Measurements from ENCODE around the gene THOC6.

Gene THOC6

DNA sequence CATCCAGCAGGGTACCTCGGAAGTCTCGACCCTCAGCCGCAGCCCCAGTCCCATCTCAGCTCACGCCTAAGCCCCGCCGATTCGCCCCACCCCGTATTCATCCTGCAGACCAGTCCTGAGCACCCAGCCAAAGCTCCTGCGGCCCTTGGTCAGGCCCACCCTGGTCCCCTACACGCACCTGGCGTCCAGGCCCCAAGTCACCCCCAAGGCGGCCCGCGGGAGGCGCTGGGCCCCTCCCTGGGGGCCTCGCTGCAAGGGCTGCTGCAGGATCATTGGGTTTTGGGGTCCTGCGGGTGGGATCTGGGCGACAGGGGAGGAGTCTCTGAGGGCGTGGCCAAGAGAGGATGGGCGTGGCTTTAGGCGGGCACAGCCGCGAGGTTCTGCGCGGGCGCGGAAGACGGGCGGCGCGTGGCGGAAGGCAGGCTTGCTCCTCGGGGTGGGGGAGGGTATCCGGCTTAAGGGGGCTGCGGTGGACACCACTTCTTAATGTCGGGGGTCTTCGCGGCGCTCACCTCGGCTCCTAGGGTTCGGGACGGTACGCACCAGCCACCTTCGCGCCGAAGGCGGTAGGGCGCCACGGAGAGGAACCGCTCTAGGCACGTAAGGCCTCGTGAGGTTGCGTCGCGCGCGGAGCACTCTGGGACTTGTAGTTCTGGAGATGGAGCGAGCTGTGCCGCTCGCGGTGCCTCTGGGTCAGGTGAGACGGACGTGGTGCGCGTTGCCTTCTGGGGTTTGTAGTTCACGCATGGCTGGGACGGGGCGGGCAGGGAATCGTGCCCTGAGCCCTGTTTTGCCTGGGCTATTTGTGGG is at the start of gene THOC6, which contains the start of gene HCFC1R1:
Gene THOC6, plus strand, starts transcription at position 367 of the 810 bp plus-strand sequence. Its CDS starts 292 bp downstream, at position 659.
Gene HCFC1R1, minus strand, starts transcription at position 274 of the 810 bp plus-strand sequence. Its CDS starts 1 bp downstream, at position 273.
- peak; percentile 95 for DNase-seq
- Mint-ChIP-seq H3K9me3 (no peaks in the 10 kb centered on the region), H3K27me3 (ENCODE audit: low read depth, poor library complexity) (peaks cover 2% of the 10 kb centered on the region), H3K4me1 (peaks cover 38% of the 10 kb centered on the region), H3K27ac (peak within 1 kb of the TSS; percentile 88), H3K36me3 (ENCODE audit: low read depth) (peaks cover 23% of the 10 kb centered on the region), H3K4me3 (peak within 1 kb of the TSS; percentile 87)
- TF ChIP-seq, protein P1, sequence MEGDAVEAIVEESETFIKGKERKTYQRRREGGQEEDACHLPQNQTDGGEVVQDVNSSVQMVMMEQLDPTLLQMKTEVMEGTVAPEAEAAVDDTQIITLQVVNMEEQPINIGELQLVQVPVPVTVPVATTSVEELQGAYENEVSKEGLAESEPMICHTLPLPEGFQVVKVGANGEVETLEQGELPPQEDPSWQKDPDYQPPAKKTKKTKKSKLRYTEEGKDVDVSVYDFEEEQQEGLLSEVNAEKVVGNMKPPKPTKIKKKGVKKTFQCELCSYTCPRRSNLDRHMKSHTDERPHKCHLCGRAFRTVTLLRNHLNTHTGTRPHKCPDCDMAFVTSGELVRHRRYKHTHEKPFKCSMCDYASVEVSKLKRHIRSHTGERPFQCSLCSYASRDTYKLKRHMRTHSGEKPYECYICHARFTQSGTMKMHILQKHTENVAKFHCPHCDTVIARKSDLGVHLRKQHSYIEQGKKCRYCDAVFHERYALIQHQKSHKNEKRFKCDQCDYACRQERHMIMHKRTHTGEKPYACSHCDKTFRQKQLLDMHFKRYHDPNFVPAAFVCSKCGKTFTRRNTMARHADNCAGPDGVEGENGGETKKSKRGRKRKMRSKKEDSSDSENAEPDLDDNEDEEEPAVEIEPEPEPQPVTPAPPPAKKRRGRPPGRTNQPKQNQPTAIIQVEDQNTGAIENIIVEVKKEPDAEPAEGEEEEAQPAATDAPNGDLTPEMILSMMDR (IDR thresholded peaks at IDR 0.05), result no peak

- no peak overlapping the region for H3K4me3 Mint-ChIP-seq
- peaks cover 3% of the 10 kb centered on the region for H3K27me3 Mint-ChIP-seq (ENCODE audit: low read depth, poor library complexity)
- H3K4me1 Mint-ChIP-seq, result peaks cover 18% of the 10 kb centered on the region
- no peaks in the 10 kb centered on the region for H3K9me3 Mint-ChIP-seq
- H3K36me3 Mint-ChIP-seq (ENCODE audit: low read depth), result no peaks in the 10 kb centered on the region
- no peak overlapping the region for H3K27ac Mint-ChIP-seq
- TF ChIP-seq, protein P1 (IDR thresholded peaks at IDR 0.05), result no peak
- no peak for DNase-seq
Measured at GRCh38 chr16:2974319-2975056, 49.3 kb upstream of the THOC6 start.

DNA sequence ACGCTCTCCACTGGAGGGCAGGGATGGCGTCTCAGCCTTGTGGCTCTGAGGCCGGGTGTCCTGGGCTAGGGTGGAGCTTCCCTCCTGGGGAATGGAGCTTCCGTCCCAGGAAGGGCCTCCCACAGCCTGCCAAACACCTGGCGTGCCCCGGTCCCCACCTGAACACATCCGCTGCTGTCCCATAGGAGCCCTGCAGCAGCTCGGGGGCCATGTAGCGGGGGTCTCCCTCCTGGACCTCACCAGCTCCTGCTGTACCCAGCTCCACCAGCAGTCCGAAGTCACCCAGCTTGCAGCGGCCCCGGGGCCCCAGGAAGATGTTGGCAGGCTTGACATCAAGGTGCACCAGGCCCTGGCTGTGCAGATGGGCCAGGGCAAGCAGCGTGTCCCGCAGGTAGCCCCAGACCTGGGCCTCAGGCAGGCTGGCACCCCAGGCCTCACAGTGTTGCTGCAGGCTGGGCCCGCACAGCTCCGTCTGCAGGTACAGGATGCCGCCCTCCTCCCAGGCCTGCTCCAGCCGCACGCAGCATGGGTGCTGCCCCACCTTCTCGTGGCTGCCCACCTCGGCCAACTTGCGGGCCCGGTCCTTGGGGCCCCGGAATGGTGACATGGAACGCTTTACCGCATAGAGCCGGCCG is 48.6 kb upstream of the THOC6 start:
- TF ChIP-seq, protein P1 (IDR thresholded peaks at IDR 0.05), result no peak
- Mint-ChIP-seq H3K4me3 (no peak overlapping the region), H3K36me3 (ENCODE audit: low read depth) (no peaks in the 10 kb centered on the region), H3K27ac (no peak overlapping the region), H3K4me1 (peaks cover 18% of the 10 kb centered on the region), H3K9me3 (no peaks in the 10 kb centered on the region), H3K27me3 (ENCODE audit: low read depth, poor library complexity) (peaks cover 3% of the 10 kb centered on the region)
- no peak for DNase-seq

DNA sequence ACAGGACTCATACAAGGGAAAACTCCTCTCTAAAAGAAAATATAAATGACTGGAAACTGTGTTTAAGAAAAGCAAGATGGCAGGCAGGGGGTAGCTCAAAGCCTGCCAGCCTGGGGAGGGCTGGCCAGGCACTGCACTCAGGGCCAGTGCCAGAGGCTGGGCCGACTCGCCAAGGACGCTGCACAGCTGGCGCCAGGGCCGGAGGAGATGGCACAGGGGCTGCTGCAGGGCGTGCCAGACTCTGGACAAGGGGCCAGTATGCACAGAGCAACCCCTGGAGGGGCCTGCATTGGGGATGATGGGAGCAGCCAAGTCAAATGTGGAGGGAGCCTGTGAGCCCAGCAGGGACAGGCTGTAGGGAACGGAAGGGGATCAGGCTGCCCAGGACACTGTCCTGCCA is 47.6 kb upstream of the THOC6 start:
- no peak for DNase-seq
- Mint-ChIP-seq H3K27me3 (ENCODE audit: low read depth, poor library complexity) (peaks cover 3% of the 10 kb centered on the region), H3K4me1 (peaks cover 16% of the 10 kb centered on the region), H3K36me3 (ENCODE audit: low read depth) (no peaks in the 10 kb centered on the region), H3K27ac (no peak overlapping the region), H3K4me3 (no peak overlapping the region), H3K9me3 (no peaks in the 10 kb centered on the region)
- TF ChIP-seq, protein P1 (IDR thresholded peaks at IDR 0.05), result no peak

DNA sequence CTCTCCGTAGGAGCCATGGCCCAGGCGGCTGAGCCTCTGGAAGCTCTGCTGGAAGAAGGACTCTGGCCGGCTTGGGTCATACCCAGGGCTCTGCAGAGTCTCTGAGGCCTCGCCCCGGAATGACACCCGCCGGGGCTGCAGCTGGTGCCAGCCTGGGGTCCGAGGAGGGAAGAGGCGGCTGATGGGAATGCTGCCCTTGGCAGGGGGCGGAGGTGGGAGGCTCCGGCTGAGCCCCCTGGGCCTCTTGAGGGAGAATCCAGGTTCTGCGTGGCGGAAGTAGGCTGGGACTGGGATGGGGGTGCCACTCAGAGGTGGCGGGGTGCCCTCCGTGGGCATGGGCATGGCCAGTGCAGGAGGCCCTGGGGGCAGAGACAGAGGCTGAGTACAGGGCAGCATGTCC is 47.2 kb upstream of the THOC6 start:
- no peaks in the 10 kb centered on the region for H3K36me3 Mint-ChIP-seq (ENCODE audit: low read depth)
- no peak for DNase-seq
- H3K27me3 Mint-ChIP-seq (ENCODE audit: low read depth, poor library complexity), result peaks cover 3% of the 10 kb centered on the region
- no peak overlapping the region for H3K4me3 Mint-ChIP-seq
- H3K4me1 Mint-ChIP-seq, result peaks cover 21% of the 10 kb centered on the region
- H3K27ac Mint-ChIP-seq, result no peak overlapping the region
- no peaks in the 10 kb centered on the region for H3K9me3 Mint-ChIP-seq
- TF ChIP-seq, protein P1 (IDR thresholded peaks at IDR 0.05), result no peak
